ENCODE measurements around the gene CALCOCO2.

DNA sequence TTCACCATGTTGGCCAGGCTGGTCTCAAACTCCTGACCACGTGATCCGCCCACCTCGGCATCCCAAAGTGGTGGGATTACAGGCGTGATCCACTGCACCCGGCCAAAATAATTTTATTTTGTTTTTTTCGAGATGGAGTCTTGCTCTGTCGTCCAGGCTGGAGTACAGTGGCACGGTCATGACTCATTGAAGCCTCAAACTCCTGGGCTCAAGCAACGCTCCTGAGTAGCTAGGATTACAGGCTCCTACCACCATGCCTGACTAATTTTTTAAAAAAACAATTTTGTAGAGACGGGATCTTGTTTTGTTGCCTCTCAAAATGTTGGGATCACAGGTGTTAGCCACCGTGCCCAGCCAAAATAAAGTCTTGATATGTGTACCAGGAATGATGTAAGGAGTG, 11.4 kb upstream of the CALCOCO2 start:
- TF ChIP-seq, protein P1, sequence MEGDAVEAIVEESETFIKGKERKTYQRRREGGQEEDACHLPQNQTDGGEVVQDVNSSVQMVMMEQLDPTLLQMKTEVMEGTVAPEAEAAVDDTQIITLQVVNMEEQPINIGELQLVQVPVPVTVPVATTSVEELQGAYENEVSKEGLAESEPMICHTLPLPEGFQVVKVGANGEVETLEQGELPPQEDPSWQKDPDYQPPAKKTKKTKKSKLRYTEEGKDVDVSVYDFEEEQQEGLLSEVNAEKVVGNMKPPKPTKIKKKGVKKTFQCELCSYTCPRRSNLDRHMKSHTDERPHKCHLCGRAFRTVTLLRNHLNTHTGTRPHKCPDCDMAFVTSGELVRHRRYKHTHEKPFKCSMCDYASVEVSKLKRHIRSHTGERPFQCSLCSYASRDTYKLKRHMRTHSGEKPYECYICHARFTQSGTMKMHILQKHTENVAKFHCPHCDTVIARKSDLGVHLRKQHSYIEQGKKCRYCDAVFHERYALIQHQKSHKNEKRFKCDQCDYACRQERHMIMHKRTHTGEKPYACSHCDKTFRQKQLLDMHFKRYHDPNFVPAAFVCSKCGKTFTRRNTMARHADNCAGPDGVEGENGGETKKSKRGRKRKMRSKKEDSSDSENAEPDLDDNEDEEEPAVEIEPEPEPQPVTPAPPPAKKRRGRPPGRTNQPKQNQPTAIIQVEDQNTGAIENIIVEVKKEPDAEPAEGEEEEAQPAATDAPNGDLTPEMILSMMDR (conservative IDR thresholded peaks at IDR 0.05; ENCODE audit: low read length), result no peak
- no peak for TF ChIP-seq EZH2phosphoT487 (IDR thresholded peaks at IDR 0.05; ENCODE audit: borderline replicate concordance, low read depth, low read length)

Data from OCI-LY7 (cell line).